Mesendoderm (in vitro differentiated cells): Measurements from ENCODE around the gene OSMR.

Source experiments
- DNase-seq: peaks from one replicate; pipeline ENCODE4 v3.0.0; 2013
- H2AK5ac ChIP-seq: 2 replicates; pipeline ENCODE4 v1.6.1; 2013; ENCODE audit warnings: low read length, inconsistent platforms
- H2BK120ac ChIP-seq: 2 replicates; pipeline ENCODE4 v1.6.1; 2013; ENCODE audit warnings: low read depth, mild to moderate bottlenecking, low read length, moderate library complexity, mixed read lengths
- H2BK15ac ChIP-seq: replicated peaks from 2 replicates; pipeline ENCODE4 v1.6.1; 2013; ENCODE audit warnings: low read depth, mild to moderate bottlenecking, moderate library complexity
- H2BK5ac ChIP-seq: 2 replicates; pipeline ENCODE4 v1.6.1; 2013; ENCODE audit warnings: low read length, inconsistent platforms
- H3K18ac ChIP-seq: 2 replicates; pipeline ENCODE4 v1.6.1; 2013; ENCODE audit warnings: mild to moderate bottlenecking, low read length, mixed read lengths
- H3K23ac ChIP-seq: one replicate; pipeline ENCODE4 v1.6.1; 2013; ENCODE audit warnings: low read length
- H3K27ac ChIP-seq: 2 replicates; pipeline ENCODE4 v1.5.1; 2013; ENCODE audit warnings: low read depth, mild to moderate bottlenecking, inconsistent platforms, low read length, moderate library complexity
- H3K27me3 ChIP-seq: 2 replicates; pipeline ENCODE4 v1.6.1; 2013; ENCODE audit warnings: low read length, control low read depth, mild to moderate bottlenecking, inconsistent platforms; ENCODE audit not compliant: insufficient read depth, poor library complexity
- H3K36me3 ChIP-seq: 2 replicates; pipeline ENCODE4 v1.6.1; 2013; ENCODE audit warnings: low read length, inconsistent platforms; ENCODE audit not compliant: control insufficient read depth, insufficient read depth
- H3K4ac ChIP-seq: one replicate; pipeline ENCODE4 v1.6.1; 2013; ENCODE audit warnings: low read depth, mild to moderate bottlenecking, low read length, moderate library complexity
- H3K4me1 ChIP-seq: 2 replicates; pipeline ENCODE4 v1.6.1; 2013; ENCODE audit warnings: low read depth, low read length, inconsistent platforms; ENCODE audit not compliant: control insufficient read depth
- H3K4me2 ChIP-seq: 2 replicates; pipeline ENCODE4 v1.6.1; 2013; ENCODE audit warnings: low read length
- H3K4me3 ChIP-seq: 2 replicates; pipeline ENCODE4 v1.5.1; 2013; ENCODE audit warnings: mild to moderate bottlenecking, low read length
- H3K56ac ChIP-seq: one replicate; pipeline ENCODE4 v1.6.1; 2013; ENCODE audit warnings: low read length
- H3K79me1 ChIP-seq: 2 replicates; pipeline ENCODE4 v1.6.1; 2013; ENCODE audit warnings: low read length, inconsistent platforms
- H3K79me2 ChIP-seq: 2 replicates; pipeline ENCODE4 v1.6.1; 2013; ENCODE audit warnings: mild to moderate bottlenecking, low read length; ENCODE audit not compliant: control insufficient read depth, insufficient read depth
- H3K9ac ChIP-seq: 2 replicates; pipeline ENCODE4 v1.6.1; 2013; ENCODE audit warnings: low read length, inconsistent platforms
- H4K5ac ChIP-seq: one replicate; pipeline ENCODE4 v1.6.1; 2013; ENCODE audit warnings: low read length
- H4K8ac ChIP-seq: one replicate; pipeline ENCODE4 v1.6.1; 2013; ENCODE audit warnings: low read depth, mild to moderate bottlenecking, control low read depth, low read length, moderate library complexity
- WGBS: extraction: QIAGEN DNeasy Blood & Tissue Kit; methylation state at CpG from one replicate; pipeline ENCODE4 v1.1.7; 2013; ENCODE audit warnings: low lambda C conversion rate, missing lambda C conversion rate; ENCODE audit not compliant: insufficient coverage; ENCODE audit errors: extremely low coverage; 5-methylcytosine and 5-hydroxymethylcytosine counted together

Gene OSMR

DNA sequence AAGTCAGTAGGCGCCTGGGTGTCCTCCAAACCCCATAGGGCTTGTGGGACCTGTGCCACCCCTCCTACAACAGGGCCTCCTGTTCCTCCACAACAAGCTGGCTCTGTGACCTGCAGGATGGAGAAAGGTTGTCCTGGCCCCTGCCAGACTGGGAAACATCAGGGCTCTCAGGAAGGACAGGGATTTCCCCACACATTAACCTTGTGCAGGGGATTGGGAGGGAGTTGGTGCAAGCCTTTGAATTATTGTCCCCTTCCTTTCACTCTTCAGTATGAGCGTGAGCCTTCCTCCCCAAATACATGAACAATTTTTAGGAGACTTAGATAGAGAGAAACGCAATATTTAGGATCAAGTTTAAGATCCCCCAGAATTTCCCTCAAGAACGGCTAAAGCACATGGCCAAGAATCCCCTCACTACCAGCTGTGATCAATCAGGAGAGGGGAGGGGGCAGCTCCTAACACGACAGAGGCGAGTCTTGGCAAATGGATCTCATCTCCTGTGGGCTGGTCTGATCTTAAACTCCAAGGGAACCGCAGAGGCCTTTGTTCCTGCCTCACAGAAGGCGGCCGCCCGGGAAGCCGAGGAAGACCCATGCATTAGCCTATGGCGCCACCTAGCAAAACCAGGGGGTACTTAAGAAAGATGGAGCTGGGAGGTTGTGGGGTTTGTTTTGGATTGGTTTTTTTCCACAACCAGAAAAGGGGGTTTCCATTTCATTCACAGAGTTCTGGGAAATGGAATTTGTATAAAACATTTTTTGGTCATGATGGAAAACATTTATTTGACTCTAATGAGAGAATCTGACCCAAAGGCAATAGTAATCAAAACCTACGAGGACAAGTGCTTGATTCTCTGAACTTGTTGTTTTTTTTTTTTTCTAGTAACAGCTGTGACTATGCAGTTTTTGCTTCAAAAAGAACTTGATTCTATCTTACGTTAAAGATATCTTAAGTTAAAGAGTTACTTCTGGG lies 36.1 kb upstream of the OSMR start:
- no peak overlapping the region for H4K5ac ChIP-seq
- H3K4ac ChIP-seq, result no peak overlapping the region
- no peak overlapping the region for H2BK5ac ChIP-seq
- H3K23ac ChIP-seq, result no peak overlapping the region
- H3K36me3 ChIP-seq, result no peaks in the 10 kb centered on the region
- H3K18ac ChIP-seq, result no peak overlapping the region
- H3K79me1 ChIP-seq, result no peaks in the 10 kb centered on the region
- no peak overlapping the region for H2BK120ac ChIP-seq
- DNase-seq, result peak; percentile 93
- H2AK5ac ChIP-seq, result no peak overlapping the region
- peak overlapping the region; percentile 56 for H3K9ac ChIP-seq
- no peak overlapping the region for H4K8ac ChIP-seq
- no CpG with 5 or more reads among the region's 14 CpGs for WGBS
- H3K4me2 ChIP-seq, result no peak overlapping the region
- no peak overlapping the region for H3K27ac ChIP-seq
- no peaks in the 10 kb centered on the region for H3K79me2 ChIP-seq
- no peaks in the 10 kb centered on the region for H3K4me1 ChIP-seq
- H3K56ac ChIP-seq, result peak overlapping the region; percentile 15
- H3K4me3 ChIP-seq, result no peak overlapping the region
- no peak overlapping the region for H2BK15ac ChIP-seq
- no peaks in the 10 kb centered on the region for H3K27me3 ChIP-seq

DNA sequence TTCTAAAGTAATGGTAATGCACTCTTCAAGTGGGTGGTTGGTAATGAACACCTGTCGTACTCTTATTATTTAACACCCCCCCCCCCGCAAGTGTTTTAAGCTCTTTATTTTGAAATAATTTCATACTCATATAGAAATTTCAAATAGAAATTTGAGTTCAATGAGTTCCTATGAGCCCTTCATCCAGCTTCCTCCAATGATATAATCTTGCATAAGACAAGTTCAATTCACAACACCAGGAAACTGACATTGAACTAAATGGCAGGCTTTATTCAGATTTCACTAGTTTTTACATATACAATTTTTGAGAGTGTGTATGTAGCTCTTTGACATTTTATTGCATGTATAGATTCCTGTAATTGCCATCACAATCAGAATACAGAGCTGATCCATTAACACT lies 30.9 kb upstream of the OSMR start:
- Histone ChIP-seq H3K23ac (no peak overlapping the region), H2BK5ac (no peak overlapping the region), H3K18ac (no peak overlapping the region), H3K27me3 (no peaks in the 10 kb centered on the region), H2BK15ac (no peak overlapping the region), H3K79me2 (no peaks in the 10 kb centered on the region), H3K9ac (no peak overlapping the region), H3K36me3 (no peaks in the 10 kb centered on the region), H3K4me3 (no peak overlapping the region), H3K79me1 (no peaks in the 10 kb centered on the region), H3K56ac (no peak overlapping the region), H3K4me2 (no peak overlapping the region), H3K4ac (no peak overlapping the region), H3K27ac (no peak overlapping the region), H2BK120ac (no peak overlapping the region), H2AK5ac (no peak overlapping the region), H4K8ac (no peak overlapping the region), H4K5ac (no peak overlapping the region), H3K4me1 (peaks cover 2% of the 10 kb centered on the region)
- no CpG with 5 or more reads among the region's 2 CpGs for WGBS
- no peak for DNase-seq

DNA sequence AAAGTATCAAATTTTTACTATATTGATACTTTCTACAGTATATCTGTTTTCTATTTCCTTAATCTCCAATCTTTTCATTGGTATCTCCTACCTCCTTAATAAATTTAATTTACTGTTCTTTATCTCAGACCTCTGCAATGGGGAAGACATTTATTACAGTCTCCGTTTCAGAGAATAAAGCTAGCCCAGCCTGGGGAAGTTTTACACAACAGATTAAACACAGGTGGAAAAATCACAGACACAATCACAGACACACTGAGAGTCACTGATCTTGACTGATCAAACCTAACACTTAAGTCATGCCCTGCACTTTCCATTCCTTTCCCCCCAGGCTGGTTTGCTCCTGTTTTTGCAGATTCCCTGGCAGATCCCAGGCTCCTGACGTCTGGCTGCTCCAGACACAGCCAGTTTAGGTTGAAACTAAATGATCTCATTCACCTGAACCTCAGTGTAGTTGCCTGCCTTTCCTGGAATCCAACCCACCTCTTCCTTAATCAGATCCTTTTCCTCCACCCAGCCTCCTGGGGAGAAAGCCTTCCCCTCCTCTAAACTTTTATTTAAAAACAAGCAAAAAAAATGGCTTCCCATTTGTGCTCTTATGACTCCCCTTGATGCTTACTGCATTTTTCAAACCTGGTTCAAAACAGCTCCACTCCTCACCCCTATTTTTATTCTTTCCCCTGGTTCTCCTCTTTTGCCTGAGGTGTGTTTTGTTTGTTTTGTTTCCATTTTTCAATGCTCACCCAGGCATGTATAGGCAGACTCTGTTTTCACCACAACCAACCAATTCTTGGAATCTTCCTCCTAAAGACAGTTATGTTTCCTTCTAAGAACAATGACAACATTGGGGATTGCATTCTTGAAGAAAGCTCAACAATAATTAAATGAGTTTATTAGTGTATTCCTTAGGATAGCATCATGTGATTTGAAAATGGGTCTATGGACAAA lies 29.5 kb upstream of the OSMR start:
- no peak overlapping the region for H3K9ac ChIP-seq
- no peaks in the 10 kb centered on the region for H3K27me3 ChIP-seq
- no peak overlapping the region for H3K23ac ChIP-seq
- no peak overlapping the region for H4K8ac ChIP-seq
- H2BK15ac ChIP-seq, result no peak overlapping the region
- no peak overlapping the region for H4K5ac ChIP-seq
- H3K36me3 ChIP-seq, result no peaks in the 10 kb centered on the region
- DNase-seq, result peak; percentile 94
- H2BK120ac ChIP-seq, result no peak overlapping the region
- H3K18ac ChIP-seq, result no peak overlapping the region
- no peak overlapping the region for H2BK5ac ChIP-seq
- no peaks in the 10 kb centered on the region for H3K79me2 ChIP-seq
- peaks cover 2% of the 10 kb centered on the region for H3K4me1 ChIP-seq
- peak overlapping the region; percentile 8 for H3K56ac ChIP-seq
- H3K4me3 ChIP-seq, result no peak overlapping the region
- no peaks in the 10 kb centered on the region for H3K79me1 ChIP-seq
- no peak overlapping the region for H2AK5ac ChIP-seq
- no peak overlapping the region for H3K4me2 ChIP-seq
- no CpG with 5 or more reads among the region's 2 CpGs for WGBS
- no peak overlapping the region for H3K27ac ChIP-seq
- H3K4ac ChIP-seq, result peak overlapping the region; percentile 45

DNA sequence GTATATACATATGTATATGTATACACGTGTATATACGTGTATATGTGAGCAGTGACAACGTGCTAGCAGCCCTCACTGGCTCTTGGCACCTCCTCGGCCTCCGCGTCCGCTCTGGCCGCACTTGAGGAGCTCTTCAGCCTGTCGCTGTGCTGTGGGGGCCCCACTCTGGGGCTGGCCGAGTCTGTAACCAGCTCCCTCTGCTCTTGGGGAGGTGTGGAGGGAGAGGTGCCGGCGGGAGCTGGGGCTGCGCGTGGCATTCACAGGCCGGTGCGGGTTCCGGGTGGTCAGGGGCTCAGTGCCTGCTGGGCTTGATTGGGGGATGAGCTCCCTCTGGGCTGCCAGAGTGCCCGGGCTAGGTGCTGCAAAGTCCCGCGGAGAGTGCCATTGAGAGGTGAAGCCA lies 24.1 kb upstream of the OSMR start:
- Histone ChIP-seq H3K4ac (no peak overlapping the region), H3K79me2 (no peaks in the 10 kb centered on the region), H2BK5ac (no peak overlapping the region), H3K79me1 (no peaks in the 10 kb centered on the region), H3K9ac (no peak overlapping the region), H2BK120ac (no peak overlapping the region), H2BK15ac (no peak overlapping the region), H3K27me3 (no peaks in the 10 kb centered on the region), H3K4me3 (no peak overlapping the region), H3K36me3 (no peaks in the 10 kb centered on the region), H3K4me2 (no peak overlapping the region), H3K56ac (no peak overlapping the region), H4K8ac (no peak overlapping the region), H2AK5ac (no peak overlapping the region), H3K23ac (no peak overlapping the region), H3K18ac (no peak overlapping the region), H3K4me1 (no peaks in the 10 kb centered on the region), H4K5ac (no peak overlapping the region), H3K27ac (no peak overlapping the region)
- no CpG with 5 or more reads among the region's 20 CpGs for WGBS
- no peak for DNase-seq

DNA sequence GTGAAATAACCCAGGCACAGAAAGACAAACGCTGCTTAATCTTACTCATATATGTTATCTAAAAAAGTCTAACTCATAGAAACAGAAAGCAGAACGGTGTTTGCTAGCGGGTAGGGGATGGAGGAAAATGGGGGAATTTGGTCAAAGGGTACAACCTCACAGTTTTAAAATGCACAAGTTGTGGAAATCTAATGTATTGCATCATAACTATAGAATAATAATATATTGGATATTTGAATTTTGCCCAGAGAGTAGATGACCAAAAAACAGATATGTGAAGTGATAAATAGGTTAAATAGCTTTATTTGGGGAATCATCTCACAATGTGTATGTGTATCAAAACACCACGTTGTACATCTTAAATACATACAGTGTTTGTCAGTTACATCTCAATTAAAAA lies 22.3 kb upstream of the OSMR start:
- no peak overlapping the region for H2BK5ac ChIP-seq
- no peak overlapping the region for H3K18ac ChIP-seq
- no peak for DNase-seq
- H3K27me3 ChIP-seq, result no peaks in the 10 kb centered on the region
- H3K27ac ChIP-seq, result no peak overlapping the region
- no peaks in the 10 kb centered on the region for H3K36me3 ChIP-seq
- no peak overlapping the region for H2AK5ac ChIP-seq
- no peak overlapping the region for H3K4me2 ChIP-seq
- H4K5ac ChIP-seq, result no peak overlapping the region
- H3K79me1 ChIP-seq, result no peaks in the 10 kb centered on the region
- no peaks in the 10 kb centered on the region for H3K79me2 ChIP-seq
- no peak overlapping the region for H4K8ac ChIP-seq
- no peaks in the 10 kb centered on the region for H3K4me1 ChIP-seq
- no peak overlapping the region for H2BK15ac ChIP-seq
- H2BK120ac ChIP-seq, result no peak overlapping the region
- no peak overlapping the region for H3K4ac ChIP-seq
- no peak overlapping the region for H3K4me3 ChIP-seq
- WGBS, result no CpG with 5 or more reads among the region's 4 CpGs
- no peak overlapping the region for H3K23ac ChIP-seq
- H3K56ac ChIP-seq, result no peak overlapping the region
- H3K9ac ChIP-seq, result no peak overlapping the region
